ENCODE data around the gene TGM5. TPM values are rescaled to one million over a fixed set of nuclear protein-coding genes. Genes with fewer than 3 reads are reported as not detected.

TGM5 gene
- total RNA-seq, 6 donors from 2014 or later: 0.30 TPM; not detected in 5

GRCh38 chr15:43243020-43243645 is 23.6 kb downstream of the TGM5 start:
- no peak for ATAC-seq (ENCODE audit: low FRiP score in 2 of 2)
- 79 to 93% methylated on average over 2 of the region's 2 CpGs for WGBS, 2 donors
- Histone ChIP-seq H3K27me3 (no peaks in the 10 kb centered on the region), H3K4me3 (no peak overlapping the region), H3K4me1 (no peaks in the 10 kb centered on the region), H3K9me3 (no peaks in the 10 kb centered on the region), H3K27ac (no peak overlapping the region), H3K36me3 (no peaks in the 10 kb centered on the region)
- no peak for TF ChIP-seq POLR2A (IDR thresholded peaks at IDR 0.05)
- no peak for TF ChIP-seq CTCF (IDR thresholded peaks at IDR 0.05)
- TF ChIP-seq POLR2AphosphoS5 (IDR thresholded peaks at IDR 0.05): no peak
- no peak for TF ChIP-seq EP300 (IDR thresholded peaks at IDR 0.05)
- DNase-seq: no peak

- H3K4me3 ChIP-seq: no peak overlapping the region
- ATAC-seq (ENCODE audit: low FRiP score in 2 of 2) (no peak), DNase-seq (no peak)
- H3K4me1 ChIP-seq: no peaks in the 10 kb centered on the region
- H3K9me3 ChIP-seq: no peaks in the 10 kb centered on the region
- no peak for TF ChIP-seq POLR2A (IDR thresholded peaks at IDR 0.05)
- no peak for TF ChIP-seq POLR2AphosphoS5 (IDR thresholded peaks at IDR 0.05)
- no peak for TF ChIP-seq CTCF (IDR thresholded peaks at IDR 0.05)
- TF ChIP-seq EP300 (IDR thresholded peaks at IDR 0.05): no peak
- no peak overlapping the region for H3K27ac ChIP-seq
- no peaks in the 10 kb centered on the region for H3K36me3 ChIP-seq
- WGBS, 2 donors: 75 to 78% methylated on average over 5 of the region's 5 CpGs
- no peaks in the 10 kb centered on the region for H3K27me3 ChIP-seq
These were observed 24.1 kb downstream of the TGM5 start for GRCh38 chr15:43242616-43243015.

- H3K27ac ChIP-seq: no peak overlapping the region
- no peaks in the 10 kb centered on the region for H3K4me1 ChIP-seq
- DNase-seq: no peak
- 71 to 93% methylated on average over 1 of the region's 1 CpG for WGBS, 2 donors
- no peak for TF ChIP-seq CTCF (IDR thresholded peaks at IDR 0.05)
- TF ChIP-seq EP300 (IDR thresholded peaks at IDR 0.05): no peak
- TF ChIP-seq POLR2A (IDR thresholded peaks at IDR 0.05): no peak
- no peak for TF ChIP-seq POLR2AphosphoS5 (IDR thresholded peaks at IDR 0.05)
- no peaks in the 10 kb centered on the region for H3K9me3 ChIP-seq
- no peak overlapping the region for H3K4me3 ChIP-seq
- H3K36me3 ChIP-seq: no peaks in the 10 kb centered on the region
- H3K27me3 ChIP-seq: no peaks in the 10 kb centered on the region
- peak in 1 of 2 donors; percentile 91 for ATAC-seq (ENCODE audit: low FRiP score in 2 of 2)
These were observed 25.6 kb downstream of the TGM5 start for GRCh38 chr15:43241100-43241499.

GRCh38 chr15:43239732-43240491 is 26.8 kb downstream of the TGM5 start:
- H3K9me3 ChIP-seq: no peaks in the 10 kb centered on the region
- no peaks in the 10 kb centered on the region for H3K27me3 ChIP-seq
- H3K4me1 ChIP-seq: no peaks in the 10 kb centered on the region
- ATAC-seq (ENCODE audit: low FRiP score in 2 of 2) (peak in 1 of 2 donors; percentile 55), DNase-seq (no peak)
- H3K27ac ChIP-seq: no peak overlapping the region
- 55 to 69% methylated on average over 7 of the region's 7 CpGs for WGBS, 2 donors
- no peak for TF ChIP-seq POLR2AphosphoS5 (IDR thresholded peaks at IDR 0.05)
- TF ChIP-seq CTCF (IDR thresholded peaks at IDR 0.05): no peak
- TF ChIP-seq POLR2A (IDR thresholded peaks at IDR 0.05): no peak
- TF ChIP-seq EP300 (IDR thresholded peaks at IDR 0.05): no peak
- no peak overlapping the region for H3K4me3 ChIP-seq
- no peaks in the 10 kb centered on the region for H3K36me3 ChIP-seq

Measured in upper lobe of left lung (tissue), 6 donors.